DOHH2 (cell line): ENCODE data around the gene SEMA4D.
"Not testable (repeated sequence)": the region's sequence is repeated elsewhere in the genome, so short reads cannot be mapped to it uniquely, and the experiment has no call there.

Source experiments
- H3F3A ChIP-seq: fragments of 200-600 bp; sonication (generic), shearing (Covaris generic); 2 replicates; pipeline ENCODE4 v1.6.0; 2016; ENCODE audit warnings: antibody characterized with exemption, mild to moderate bottlenecking; ENCODE audit not compliant: control insufficient read depth, insufficient read depth
- H3K27ac ChIP-seq: fragments of 200-600 bp; sonication (generic); 2 replicates; pipeline ENCODE4 v1.5.1; 2014; ENCODE audit warnings: low read depth, mild to moderate bottlenecking, low read length, moderate library complexity
- H3K27me3 ChIP-seq: fragments of 200-600 bp; sonication (generic); 2 replicates; pipeline ENCODE4 v1.6.1; 2014; ENCODE audit warnings: mild to moderate bottlenecking, low read length, mixed read lengths; ENCODE audit not compliant: control insufficient read depth
- H3K36me3 ChIP-seq: fragments of 200-600 bp; sonication (generic); 2 replicates; pipeline ENCODE4 v1.6.1; 2014; ENCODE audit warnings: mild to moderate bottlenecking, low read length, moderate library complexity, mixed read lengths; ENCODE audit not compliant: control insufficient read depth
- H3K4me1 ChIP-seq: fragments of 200-600 bp; sonication (generic); 2 replicates; pipeline ENCODE4 v1.6.1; 2014; ENCODE audit warnings: mild to moderate bottlenecking, low read length, mixed read lengths; ENCODE audit not compliant: control insufficient read depth
- H3K4me2 ChIP-seq: fragments of 200-600 bp; sonication (generic); 2 replicates; pipeline ENCODE4 v1.6.0; 2014; ENCODE audit warnings: mild to moderate bottlenecking, low read length, moderate library complexity
- H3K4me3 ChIP-seq: fragments of 200-600 bp; sonication (generic); 2 replicates; pipeline ENCODE4 v1.5.1; 2014; ENCODE audit warnings: mild to moderate bottlenecking, low read length, mixed read lengths
- H3K79me2 ChIP-seq: fragments of 200-600 bp; sonication (generic); 2 replicates; pipeline ENCODE4 v1.6.1; 2014; ENCODE audit warnings: mild to moderate bottlenecking, low read length, mixed read lengths; ENCODE audit not compliant: control insufficient read depth
- H3K9me2 ChIP-seq: fragments of 200-600 bp; sonication (generic); replicated peaks from 2 replicates; pipeline ENCODE4 v1.6.1; 2014; ENCODE audit warnings: mild to moderate bottlenecking, low read length, mixed read lengths; ENCODE audit not compliant: control insufficient read depth
- H3K9me3 ChIP-seq: fragments of 200-600 bp; sonication (generic); 2 replicates; pipeline ENCODE4 v1.6.1; 2014; ENCODE audit warnings: antibody characterized with exemption, low read length, mixed read lengths; ENCODE audit not compliant: control insufficient read depth, insufficient read depth
- H4K20me1 ChIP-seq: fragments of 200-600 bp; sonication (generic); 2 replicates; pipeline ENCODE4 v1.6.0; 2014; ENCODE audit warnings: low read depth, mild to moderate bottlenecking, antibody characterized with exemption, low read length, moderate library complexity; ENCODE audit not compliant: control insufficient read depth, insufficient read depth
- CTCF ChIP-seq: fragments of 200-600 bp; sonication (generic); IDR thresholded peaks from one replicate; pipeline ENCODE4 v1.5.1; 2014; ENCODE audit warnings: antibody characterized with exemption, mild to moderate bottlenecking, low read depth, low read length; ENCODE audit not compliant: poor library complexity, severe bottlenecking
- EZH2phosphoT487 ChIP-seq: fragments of 200-600 bp; sonication (generic); IDR thresholded peaks from 2 replicates; pipeline ENCODE4 v1.6.1; 2017; ENCODE audit warnings: borderline replicate concordance, mild to moderate bottlenecking, antibody characterized with exemption, low read length, moderate library complexity, mixed read lengths

SEMA4D gene

GRCh38 chr9:89347651-89348050 lies 150.3 kb downstream of the SEMA4D start:
- TF ChIP-seq CTCF (no peak), EZH2phosphoT487 (no peak)
- no peaks in the 10 kb centered on the region for H3K4me1 ChIP-seq
- H3K36me3 ChIP-seq = peaks cover 98% of the 10 kb centered on the region

GRCh38 chr9:89346696-89347095 lies 151.2 kb downstream of the SEMA4D start:
- H3K79me2 ChIP-seq = peaks cover 7% of the 10 kb centered on the region; the same call in 1 of the 2 replicates
- H3K4me1 ChIP-seq = no peaks in the 10 kb centered on the region
- no peak overlapping the region for H3K4me2 ChIP-seq
- peaks cover 99% of the 10 kb centered on the region for H3K36me3 ChIP-seq
- H3K9me3 ChIP-seq = no peaks in the 10 kb centered on the region
- H4K20me1 ChIP-seq = no peaks in the 10 kb centered on the region
- no peaks in the 10 kb centered on the region for H3K9me2 ChIP-seq
- no peaks in the 10 kb centered on the region for H3F3A ChIP-seq
- no peak overlapping the region for H3K27ac ChIP-seq
- no peak for TF ChIP-seq CTCF
- no peak for TF ChIP-seq EZH2phosphoT487
- no peak overlapping the region for H3K4me3 ChIP-seq
- no peaks in the 10 kb centered on the region for H3K27me3 ChIP-seq

More at GRCh38 chr9:89347651-89348050, 150.3 kb downstream of the SEMA4D start:
- Histone ChIP-seq H3K9me3 (no peaks in the 10 kb centered on the region), H4K20me1 (no peaks in the 10 kb centered on the region), H3K79me2 (peaks cover 7% of the 10 kb centered on the region; the same call in 1 of the 2 replicates), H3K27ac (no peak overlapping the region), H3K9me2 (no peaks in the 10 kb centered on the region), H3K27me3 (no peaks in the 10 kb centered on the region), H3K4me3 (no peak overlapping the region), H3K4me2 (no peak overlapping the region), H3F3A (no peaks in the 10 kb centered on the region)

- no peaks in the 10 kb centered on the region for H3K4me1 ChIP-seq
- H3K9me2 ChIP-seq = no peaks in the 10 kb centered on the region
- TF ChIP-seq EZH2phosphoT487 = no peak
- TF ChIP-seq CTCF = no peak
- H4K20me1 ChIP-seq = no peaks in the 10 kb centered on the region
- H3K79me2 ChIP-seq = peaks cover 7% of the 10 kb centered on the region; the same call in 1 of the 2 replicates
- H3K9me3 ChIP-seq = no peaks in the 10 kb centered on the region
- H3K27ac ChIP-seq = no peak overlapping the region
- peaks cover 99% of the 10 kb centered on the region for H3K36me3 ChIP-seq
- H3F3A ChIP-seq = no peaks in the 10 kb centered on the region
- H3K4me2 ChIP-seq = no peak overlapping the region
- H3K27me3 ChIP-seq = no peaks in the 10 kb centered on the region
- H3K4me3 ChIP-seq = no peak overlapping the region
Observed at GRCh38 chr9:89345476-89345875, 152.4 kb downstream of the SEMA4D start.

- H3K9me2 ChIP-seq, H3K27ac ChIP-seq, H3K4me3 ChIP-seq, H3K27me3 ChIP-seq, H3K4me2 ChIP-seq, H3K79me2 ChIP-seq, H3K9me3 ChIP-seq, H3K4me1 ChIP-seq, H4K20me1 ChIP-seq, H3F3A ChIP-seq: not testable (repeated sequence)
- H3K36me3 ChIP-seq = peaks cover 99% of the 10 kb centered on the region
Observed at GRCh38 chr9:89343812-89344211, 154.1 kb downstream of the SEMA4D start.
